Measurements from ENCODE around the gene THADA.

THADA gene

GRCh38 chr2:43486603-43487002, 109.2 kb downstream of the THADA start:
- Histone ChIP-seq H3K4me1 (no peaks in the 10 kb centered on the region), H3K4me2 (no peak overlapping the region), H3K4me3 (no peak overlapping the region), H3K36me3 (no peaks in the 10 kb centered on the region), H3K27ac (no peak overlapping the region), H3K27me3 (no peaks in the 10 kb centered on the region), H3K9me3 (no peaks in the 10 kb centered on the region), H3K9ac (peak overlapping the region; percentile 16; the same call in 1 of the 2 replicates), H4K20me1 (no peaks in the 10 kb centered on the region)
- TF ChIP-seq Cebpa-rat (IDR thresholded peaks at IDR 0.05), result no peak

GRCh38 chr2:43484323-43484930, 111.4 kb downstream of the THADA start:
- Histone ChIP-seq H3K27ac (no peak overlapping the region), H3K4me1 (no peaks in the 10 kb centered on the region), H3K9me3 (no peaks in the 10 kb centered on the region), H4K20me1 (no peaks in the 10 kb centered on the region), H3K9ac (no peak overlapping the region), H3K36me3 (peaks cover 9% of the 10 kb centered on the region), H3K4me2 (no peak overlapping the region), H3K27me3 (no peaks in the 10 kb centered on the region), H3K4me3 (no peak overlapping the region)
- TF ChIP-seq Cebpa-rat (IDR thresholded peaks at IDR 0.05), result no peak

GRCh38 chr2:43482961-43483360, 112.9 kb downstream of the THADA start:
- no peaks in the 10 kb centered on the region for H3K4me1 ChIP-seq
- H4K20me1 ChIP-seq, result no peaks in the 10 kb centered on the region
- H3K36me3 ChIP-seq, result peaks cover 9% of the 10 kb centered on the region
- H3K4me3 ChIP-seq, result no peak overlapping the region
- H3K9ac ChIP-seq, result no peak overlapping the region
- H3K4me2 ChIP-seq, result no peak overlapping the region
- H3K27ac ChIP-seq, result no peak overlapping the region
- no peak for TF ChIP-seq Cebpa-rat (IDR thresholded peaks at IDR 0.05)
- H3K27me3 ChIP-seq, result no peaks in the 10 kb centered on the region
- no peaks in the 10 kb centered on the region for H3K9me3 ChIP-seq

GRCh38 chr2:43481927-43482542, 113.8 kb downstream of the THADA start:
- Histone ChIP-seq H3K9me3 (no peaks in the 10 kb centered on the region), H3K36me3 (peaks cover 9% of the 10 kb centered on the region), H3K4me1 (no peaks in the 10 kb centered on the region), H3K27me3 (no peaks in the 10 kb centered on the region), H4K20me1 (no peaks in the 10 kb centered on the region), H3K27ac (no peak overlapping the region), H3K9ac (no peak overlapping the region), H3K4me3 (no peak overlapping the region), H3K4me2 (no peak overlapping the region)
- TF ChIP-seq Cebpa-rat (IDR thresholded peaks at IDR 0.05), result no peak

- Histone ChIP-seq H3K27ac (no peak overlapping the region), H3K9ac (no peak overlapping the region), H3K36me3 (peaks cover 9% of the 10 kb centered on the region), H3K4me2 (no peak overlapping the region), H3K27me3 (no peaks in the 10 kb centered on the region), H3K9me3 (no peaks in the 10 kb centered on the region), H4K20me1 (no peaks in the 10 kb centered on the region), H3K4me1 (no peaks in the 10 kb centered on the region), H3K4me3 (no peak overlapping the region)
- TF ChIP-seq Cebpa-rat (IDR thresholded peaks at IDR 0.05), result no peak
Observed at GRCh38 chr2:43480874-43481273, 115.0 kb downstream of the THADA start.

GRCh38 chr2:43478412-43479086, 117.3 kb downstream of the THADA start:
- no peak for TF ChIP-seq Cebpa-rat (IDR thresholded peaks at IDR 0.05)
- H3K27me3 ChIP-seq, result no peaks in the 10 kb centered on the region
- no peak overlapping the region for H3K4me3 ChIP-seq
- no peak overlapping the region for H3K27ac ChIP-seq
- no peak overlapping the region for H3K9ac ChIP-seq
- H3K9me3 ChIP-seq, result no peaks in the 10 kb centered on the region
- H3K4me1 ChIP-seq, result no peaks in the 10 kb centered on the region
- H4K20me1 ChIP-seq, result no peaks in the 10 kb centered on the region
- H3K4me2 ChIP-seq, result no peak overlapping the region
- peaks cover 18% of the 10 kb centered on the region for H3K36me3 ChIP-seq

GRCh38 chr2:43475922-43476321, 119.9 kb downstream of the THADA start:
- Histone ChIP-seq H3K4me3 (no peak overlapping the region), H3K9ac (no peak overlapping the region), H3K27me3 (no peaks in the 10 kb centered on the region), H4K20me1 (no peaks in the 10 kb centered on the region), H3K4me1 (no peaks in the 10 kb centered on the region), H3K4me2 (no peak overlapping the region), H3K27ac (no peak overlapping the region), H3K9me3 (no peaks in the 10 kb centered on the region), H3K36me3 (peaks cover 24% of the 10 kb centered on the region)
- TF ChIP-seq Cebpa-rat (IDR thresholded peaks at IDR 0.05), result no peak

- H3K27ac ChIP-seq, result no peak overlapping the region
- H3K27me3 ChIP-seq, result no peaks in the 10 kb centered on the region
- H3K4me2 ChIP-seq, result no peak overlapping the region
- H4K20me1 ChIP-seq, result no peaks in the 10 kb centered on the region
- H3K36me3 ChIP-seq, result peaks cover 23% of the 10 kb centered on the region
- H3K4me1 ChIP-seq, result no peaks in the 10 kb centered on the region
- H3K9ac ChIP-seq, result no peak overlapping the region
- no peak overlapping the region for H3K4me3 ChIP-seq
- TF ChIP-seq Cebpa-rat (IDR thresholded peaks at IDR 0.05), result no peak
- no peaks in the 10 kb centered on the region for H3K9me3 ChIP-seq
Observed at GRCh38 chr2:43475137-43475846, 120.5 kb downstream of the THADA start.

- H3K27ac ChIP-seq, result no peak overlapping the region
- no peaks in the 10 kb centered on the region for H3K27me3 ChIP-seq
- H3K9me3 ChIP-seq, result no peaks in the 10 kb centered on the region
- H3K4me2 ChIP-seq, result no peak overlapping the region
- no peaks in the 10 kb centered on the region for H3K4me1 ChIP-seq
- no peak overlapping the region for H3K9ac ChIP-seq
- no peaks in the 10 kb centered on the region for H4K20me1 ChIP-seq
- no peak overlapping the region for H3K4me3 ChIP-seq
- H3K36me3 ChIP-seq, result peaks cover 18% of the 10 kb centered on the region
- TF ChIP-seq Cebpa-rat (IDR thresholded peaks at IDR 0.05), result no peak
Observed at GRCh38 chr2:43474273-43474672, 121.6 kb downstream of the THADA start.

- no peak overlapping the region for H3K9ac ChIP-seq
- no peaks in the 10 kb centered on the region for H3K27me3 ChIP-seq
- TF ChIP-seq Cebpa-rat (IDR thresholded peaks at IDR 0.05), result no peak
- no peak overlapping the region for H3K4me3 ChIP-seq
- H3K27ac ChIP-seq, result no peak overlapping the region
- no peaks in the 10 kb centered on the region for H3K4me1 ChIP-seq
- H4K20me1 ChIP-seq, result no peaks in the 10 kb centered on the region
- peaks cover 18% of the 10 kb centered on the region for H3K36me3 ChIP-seq
- no peaks in the 10 kb centered on the region for H3K9me3 ChIP-seq
- H3K4me2 ChIP-seq, result no peak overlapping the region
Observed at GRCh38 chr2:43473767-43474166, 122.1 kb downstream of the THADA start.

Measured in BLaER1 (cell line).